Naive B cell (primary cell): ENCODE results near the gene TPST1. TPM values are rescaled to one million over a fixed set of nuclear protein-coding genes. Genes with fewer than 3 reads are reported as not detected.
"Not testable (repeated sequence)": the region's sequence is repeated elsewhere in the genome, so short reads cannot be mapped to it uniquely, and the experiment has no call there.

Experiments used
- ATAC-seq, 2 donors: fragments of 150-1000 bp; cut with Tn5 transposase; 2 replicates each; pipeline ENCODE4 v1.10.0; 2021; ENCODE audit warnings: low read depth in 2 of 2, mild to moderate bottlenecking in 2 of 2, moderate library complexity in 2 of 2
- DNase-seq: peaks from one replicate; pipeline ENCODE4 v3.0.0; 2022
- H3K27ac Mint-ChIP-seq, 6 donors: one replicate each; pipeline ENCODE4 v1.8.0; 2020 to 2022; ENCODE audit warnings: mild to moderate bottlenecking in 6 of 6, mixed read lengths in 6 of 6, moderate library complexity in 5 of 6, inconsistent platforms in 2 of 6
- H3K27me3 Mint-ChIP-seq, 3 donors: one replicate each; pipeline ENCODE4 v1.8.0; 2021 to 2022; ENCODE audit warnings: mixed read lengths in 3 of 3, mild to moderate bottlenecking in 1 of 3
- H3K36me3 Mint-ChIP-seq, 2 donors: one replicate each; pipeline ENCODE4 v1.8.0; 2020 to 2022; ENCODE audit warnings: mixed read lengths in 2 of 2, inconsistent platforms in 1 of 2, mild to moderate bottlenecking in 1 of 2
- H3K4me1 Mint-ChIP-seq, 3 donors: one replicate each; pipeline ENCODE4 v1.8.0; 2020 to 2022; ENCODE audit warnings: mixed read lengths in 3 of 3, inconsistent platforms in 1 of 3, mild to moderate bottlenecking in 1 of 3, moderate library complexity in 1 of 3
- H3K4me3 Mint-ChIP-seq, 8 donors: one replicate each; pipeline ENCODE4 v1.8.0; 2020 to 2022; ENCODE audit warnings: mild to moderate bottlenecking in 8 of 8, mixed read lengths in 8 of 8, moderate library complexity in 8 of 8, inconsistent platforms in 2 of 8
- H3K9me3 Mint-ChIP-seq, 7 donors: one replicate each; pipeline ENCODE4 v1.8.0; 2020 to 2022; ENCODE audit warnings: mixed read lengths in 7 of 7, mild to moderate bottlenecking in 5 of 7, inconsistent platforms in 2 of 7, moderate library complexity in 1 of 7
- polyA plus RNA-seq, 6 donors: library from polyadenylated mRNA; unstranded; fragments of 300-500 nt; fragmentation: Illumina TruSeq; gene quantifications; one replicate each; pipeline ENCODE4 v1.2.3, GENCODE V29; 2021; ENCODE audit warnings: low read depth in 6 of 6

The TPST1 gene
- polyA plus RNA-seq, 6 donors from 2014 or later: 20.6 to 47.4 (median 30.9) TPM

DNA sequence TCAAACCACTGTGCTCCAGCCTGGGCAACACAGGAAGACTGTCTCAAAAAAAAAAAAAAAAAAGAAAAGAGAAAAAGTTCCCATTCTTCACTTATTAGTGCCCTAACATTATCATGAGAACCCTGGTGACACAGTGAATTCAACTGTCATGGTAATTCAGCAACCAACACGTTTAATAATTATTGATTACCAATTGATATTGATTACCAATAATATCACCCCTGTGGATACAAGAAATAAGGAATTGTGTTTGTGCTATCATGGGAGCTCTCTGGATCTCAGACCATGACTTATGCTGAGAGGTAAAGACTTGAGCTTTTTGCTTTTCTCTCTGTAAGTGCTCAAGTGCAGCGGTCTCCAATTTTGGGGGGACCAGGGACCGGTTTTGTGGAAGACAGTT lies 195.3 kb downstream of the TPST1 start:
- no peaks in the 10 kb centered on the region for H3K4me1 Mint-ChIP-seq
- ATAC-seq: no peak
- no peak overlapping the region for H3K4me3 Mint-ChIP-seq
- peaks cover 26 to 31% of the 10 kb centered on the region in 2 donors for H3K36me3 Mint-ChIP-seq
- H3K9me3 Mint-ChIP-seq: peaks cover 3 to 14% (median 9%) of the 10 kb centered on the region in 7 donors
- no peak for DNase-seq
- H3K27me3 Mint-ChIP-seq: no peaks in the 10 kb centered on the region
- H3K27ac Mint-ChIP-seq: no peak overlapping the region

DNA sequence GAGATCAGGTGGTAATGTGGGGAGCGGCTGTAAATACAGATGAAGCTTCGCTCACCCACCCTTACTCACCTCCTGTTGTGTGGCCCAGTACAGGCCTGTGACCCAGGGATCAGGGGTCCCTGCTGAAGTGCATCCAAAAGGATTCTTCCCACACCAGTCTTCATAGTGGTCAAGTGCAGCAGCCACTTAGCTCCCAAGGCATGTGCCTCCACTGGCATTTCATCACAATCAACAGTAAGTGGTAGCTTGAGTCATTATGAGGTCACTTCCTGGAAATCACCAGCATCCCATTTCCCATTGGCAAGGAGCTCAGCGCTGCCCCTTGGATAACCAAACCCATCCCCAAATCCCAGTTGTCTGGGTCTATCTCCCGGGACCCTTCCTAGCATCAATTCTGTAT lies 196.0 kb downstream of the TPST1 start:
- not testable (repeated sequence) for DNase-seq, H3K27ac Mint-ChIP-seq, ATAC-seq, H3K4me3 Mint-ChIP-seq, H3K27me3 Mint-ChIP-seq, H3K4me1 Mint-ChIP-seq
- Mint-ChIP-seq H3K9me3 (peaks cover 3 to 14% (median 9%) of the 10 kb centered on the region in 7 donors), H3K36me3 (peaks cover 26 to 31% of the 10 kb centered on the region in 2 donors)

DNA sequence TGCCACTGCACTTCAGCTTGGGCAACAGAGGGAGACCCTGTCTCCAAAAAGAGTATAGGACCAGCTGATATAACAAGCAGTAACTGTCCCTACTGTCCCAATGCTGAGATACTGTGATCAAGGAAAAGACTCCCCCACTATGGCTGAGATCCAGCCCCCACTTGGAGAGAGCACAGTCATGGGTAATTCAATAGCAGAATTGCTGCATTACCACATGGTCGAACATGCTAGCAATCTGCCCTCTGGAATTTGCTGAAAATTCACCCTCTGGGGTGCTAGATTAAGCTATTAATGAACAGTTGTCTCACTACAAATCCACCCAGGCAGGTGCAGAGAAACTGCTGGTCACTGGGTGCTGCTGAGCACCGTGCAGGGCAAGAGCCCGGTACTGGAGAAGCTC lies 196.8 kb downstream of the TPST1 start:
- H3K36me3 Mint-ChIP-seq: peaks cover 26 to 31% of the 10 kb centered on the region in 2 donors
- H3K27me3 Mint-ChIP-seq, ATAC-seq, H3K27ac Mint-ChIP-seq, DNase-seq, H3K4me1 Mint-ChIP-seq: not testable (repeated sequence)
- peak overlapping the region in 1 of 8 donors; percentile 12 for H3K4me3 Mint-ChIP-seq
- H3K9me3 Mint-ChIP-seq: peaks cover 3 to 14% (median 9%) of the 10 kb centered on the region in 7 donors

DNA sequence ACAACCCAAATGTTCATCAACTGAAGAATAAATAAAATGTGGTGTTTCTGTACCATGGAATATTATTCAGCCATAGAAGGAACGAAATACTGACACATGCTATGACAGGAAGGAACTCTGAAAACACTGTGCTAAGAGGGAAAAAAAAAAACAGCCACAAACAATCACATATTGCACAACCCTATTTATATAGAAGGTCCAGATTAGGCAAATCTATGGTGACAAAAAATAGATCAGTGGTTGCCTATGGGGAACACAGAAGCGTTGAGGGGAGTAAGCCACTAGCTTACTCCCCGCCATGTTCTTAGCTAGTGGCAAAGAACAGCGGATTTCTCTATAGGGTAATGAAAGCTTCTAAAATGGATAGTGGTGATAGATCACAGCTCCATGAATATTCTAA lies 198.4 kb downstream of the TPST1 start:
- Mint-ChIP-seq H3K9me3 (peaks cover 3 to 14% (median 9%) of the 10 kb centered on the region in 7 donors), H3K27me3 (no peaks in the 10 kb centered on the region), H3K4me1 (no peaks in the 10 kb centered on the region), H3K27ac (no peak overlapping the region), H3K4me3 (no peak overlapping the region), H3K36me3 (peaks cover 26 to 31% of the 10 kb centered on the region in 2 donors)
- ATAC-seq (no peak), DNase-seq (no peak)

DNA sequence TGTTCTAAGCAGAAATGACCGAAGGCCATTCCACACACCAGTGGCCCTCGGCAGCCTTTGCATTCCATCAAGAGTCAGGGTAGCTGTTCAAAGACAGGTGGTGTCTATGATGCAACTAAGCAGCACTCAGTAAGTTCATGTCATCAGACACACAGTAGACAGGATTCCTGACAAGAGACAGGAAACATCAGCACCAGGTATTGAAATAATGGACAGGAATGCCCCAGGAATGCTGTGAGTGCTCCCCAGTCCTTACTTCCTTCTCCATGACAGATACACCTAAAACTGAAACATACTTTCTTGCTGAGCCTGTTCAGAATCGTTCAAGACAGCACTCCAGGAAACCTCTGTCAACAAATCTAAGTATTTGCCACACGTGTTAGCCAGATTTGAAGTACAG lies 204.4 kb downstream of the TPST1 start:
- Mint-ChIP-seq H3K9me3 (no peaks in the 10 kb centered on the region), H3K4me3 (no peak overlapping the region), H3K4me1 (peaks cover 2 to 15% (median 15%) of the 10 kb centered on the region in 3 donors), H3K27ac (peak overlapping the region in 1 of 6 donors; percentile 53), H3K27me3 (no peaks in the 10 kb centered on the region), H3K36me3 (peaks cover 0 to under 1% of the 10 kb centered on the region in 2 donors)
- no peak for DNase-seq
- no peak for ATAC-seq

Other genes starting within 250 kb of the TPST1 start
- gene GUSB, start 223.1 kb upstream of the TPST1 start, polyA plus RNA-seq: 10 to 100 TPM; 44.2 to 73.4 (median 53.1) TPM
- 10 to 100 TPM; 12.0 to 25.6 (median 14.3) TPM for gene ASL, start 129.5 kb upstream of the TPST1 start, polyA plus RNA-seq
- gene CRCP, start 90.5 kb upstream of the TPST1 start, polyA plus RNA-seq: 10 to 100 TPM; 12.0 to 44.6 (median 29.8) TPM